SK-N-SH (cell line): ENCODE data around the gene POU6F2. TPM values are rescaled to one million over a fixed set of nuclear protein-coding genes. Genes with fewer than 3 reads are reported as not detected.

Experiments
- CTCF ChIA-PET: fragments of 300-600, 350-600 bp; formaldehyde crosslinking; extraction: SDS; loops from one replicate; lab custom pipeline; 2021; lab: Yijun Ruan, JAX
- POLR2A ChIA-PET: fragments of 350-600 bp; sonication (Branson Sonifier 250); formaldehyde crosslinking; extraction: SDS; loops from one replicate; lab custom pipeline; 2020; ENCODE audit warnings: antibody characterized with exemption, inconsistent platforms; lab: Yijun Ruan, JAX
- DNase-seq: peaks from one replicate; pipeline ENCODE4 v3.0.0; 2012
- H2AFZ ChIP-seq: fragments of 200-600 bp; sonication (generic); 2 replicates; pipeline ENCODE4 v1.8.1; 2016; ENCODE audit warnings: antibody characterized with exemption, mild to moderate bottlenecking, low read depth
- H3F3A ChIP-seq: fragments of 200-600 bp; sonication (generic); replicated peaks from 2 replicates; pipeline ENCODE3; 2016; ENCODE audit warnings: antibody characterized with exemption, mild to moderate bottlenecking; ENCODE audit not compliant: insufficient read depth
- H3K27ac ChIP-seq, 2 experiments: fragments of 200-500 bp in 1 of 2; fragments of 200-600 bp in 1 of 2; sonication (Bioruptor generic) in 1 of 2; sonication (generic), shearing (Covaris generic) in 1 of 2; 2 replicates each; pipeline versions ENCODE4 v1.5.1 to v1.6.1; 2014 to 2016; ENCODE audit warnings: low read depth in 2 of 2, inconsistent platforms in 1 of 2, low read length in 1 of 2, mild to moderate bottlenecking in 1 of 2, mixed read lengths in 1 of 2
- H3K27me3 ChIP-seq: fragments of 200-600 bp; sonication (generic), shearing (Covaris generic); 2 replicates; pipeline ENCODE4 v1.6.1; 2016; ENCODE audit warnings: mixed run types; ENCODE audit not compliant: insufficient read depth
- H3K36me3 ChIP-seq, 2 experiments: fragments of 200-500 bp in 1 of 2; fragments of 200-600 bp in 1 of 2; sonication (Bioruptor generic) in 1 of 2; sonication (generic) in 1 of 2; replicated peaks in 1 of 2; 2 replicates each; pipeline versions ENCODE3 to v1.5.1; 2014 to 2016; ENCODE audit warnings: low read length in 1 of 2, mild to moderate bottlenecking in 1 of 2; ENCODE audit not compliant: insufficient read depth in 2 of 2, control insufficient read depth in 1 of 2
- H3K4me1 ChIP-seq, 2 experiments: fragments of 200-500 bp in 1 of 2; fragments of 200-600 bp in 1 of 2; sonication (Bioruptor generic) in 1 of 2; sonication (generic), shearing (Covaris generic) in 1 of 2; 2 replicates each; pipeline versions ENCODE4 v1.5.1 to v1.6.1; 2014 to 2016; ENCODE audit warnings: low read depth in 1 of 2, low read length in 1 of 2, mixed run types in 1 of 2; ENCODE audit not compliant: insufficient read depth in 2 of 2, control insufficient read depth in 1 of 2
- H3K4me2 ChIP-seq: fragments of 200-600 bp; sonication (generic), shearing (Covaris generic); 2 replicates; pipeline ENCODE4 v1.6.1; 2017; ENCODE audit warnings: mixed run types
- H3K4me3 ChIP-seq, 2 experiments: fragments of 200-500 bp in 1 of 2; fragments of 200-600 bp in 1 of 2; sonication (Bioruptor generic) in 1 of 2; sonication (generic), shearing (Covaris generic) in 1 of 2; 2 replicates each; pipeline versions ENCODE4 v1.5.1 to v1.8.1; 2014 to 2016; ENCODE audit warnings: low read depth in 2 of 2, inconsistent platforms in 1 of 2, low read length in 1 of 2, mild to moderate bottlenecking in 1 of 2, mixed read lengths in 1 of 2, moderate library complexity in 1 of 2
- H3K79me2 ChIP-seq: fragments of 200-600 bp; sonication (generic); 2 replicates; pipeline ENCODE4 v1.8.1; 2017; ENCODE audit warnings: mild to moderate bottlenecking; ENCODE audit not compliant: insufficient read depth
- H3K9ac ChIP-seq: fragments of 200-600 bp; sonication (generic); 2 replicates; pipeline ENCODE4 v1.6.1; 2017; ENCODE audit warnings: mixed run types
- H3K9me2 ChIP-seq: fragments of 200-600 bp; sonication (generic); 2 replicates; pipeline ENCODE4 v1.6.1; 2017; ENCODE audit warnings: mixed run types
- H3K9me3 ChIP-seq: fragments of 200-600 bp; sonication (generic); 2 replicates; pipeline ENCODE4 v1.6.1; 2017; ENCODE audit warnings: mixed run types, mild to moderate bottlenecking, moderate library complexity
- H4K20me1 ChIP-seq: fragments of 200-600 bp; sonication (generic); 2 replicates; pipeline ENCODE4 v1.6.1; 2017; ENCODE audit warnings: mild to moderate bottlenecking, mixed run types; ENCODE audit not compliant: insufficient read depth
- CHD2 ChIP-seq: fragments of 150-350 bp; IDR thresholded peaks from 2 replicates; pipeline ENCODE4 v1.6.1; 2018; ENCODE audit warnings: low read length; ENCODE audit not compliant: partially characterized antibody
- EP300 ChIP-seq, 2 experiments: IDR thresholded peaks; 2 replicates each; pipeline versions ENCODE4 v1.4.0 to v1.6.1; 2012; ENCODE audit warnings: borderline replicate concordance in 1 of 2, low read depth in 1 of 2, low read length in 1 of 2
- FOSL2 ChIP-seq: IDR thresholded peaks from 2 replicates; pipeline ENCODE4 v1.4.0; 2012; ENCODE audit warnings: low read depth, mild to moderate bottlenecking, moderate library complexity, borderline replicate concordance
- FOXM1 ChIP-seq: IDR thresholded peaks from 2 replicates; pipeline ENCODE4 v1.4.0; 2012; ENCODE audit warnings: low read depth, mild to moderate bottlenecking
- JUND ChIP-seq: IDR thresholded peaks from 2 replicates; pipeline ENCODE4 v1.4.0; 2012
- MAX ChIP-seq: IDR thresholded peaks from 2 replicates; pipeline ENCODE4 v1.4.0; 2012; ENCODE audit warnings: low read depth
- MEF2A ChIP-seq: IDR thresholded peaks from 2 replicates; pipeline ENCODE4 v1.4.0; 2012; ENCODE audit warnings: low read depth, borderline replicate concordance
- NFIC ChIP-seq: IDR thresholded peaks from 2 replicates; pipeline ENCODE4 v1.4.0; 2012; ENCODE audit warnings: borderline replicate concordance
- RFX5 ChIP-seq: IDR thresholded peaks from 2 replicates; pipeline ENCODE4 v1.6.1; 2012; ENCODE audit warnings: mild to moderate bottlenecking, improper control_type of control experiment, low read length
- RXRA ChIP-seq: IDR thresholded peaks from 2 replicates; pipeline ENCODE4 v1.4.0; 2012; ENCODE audit warnings: low read depth, mild to moderate bottlenecking, borderline replicate concordance
- SIN3A ChIP-seq: IDR thresholded peaks from 2 replicates; pipeline ENCODE4 v1.6.1; 2012; ENCODE audit warnings: low read depth, mild to moderate bottlenecking, low read length, moderate library complexity, borderline replicate concordance
- TCF12 ChIP-seq: IDR thresholded peaks from 2 replicates; pipeline ENCODE4 v1.4.0; 2012
- WGBS: methylation state at CpG from one replicate; pipeline ENCODE4 v1.1.6; 2017; ENCODE audit warnings: low lambda C conversion rate; 5-methylcytosine and 5-hydroxymethylcytosine counted together
- polyA plus RNA-seq, 3 experiments: library from polyadenylated mRNA; depleted of rRNA; stranded (reverse); fragments of >200 nt; gene quantifications; 2 replicates each; pipeline ENCODE4 v1.2.3, GENCODE V29; 2012
- TF ChIP-seq, protein P1 (sequence below): fragments of 150-350 bp; IDR thresholded peaks from 2 replicates; pipeline ENCODE4 v1.6.1; 2016; ENCODE audit warnings: mild to moderate bottlenecking, low read depth, low read length
- TF ChIP-seq, protein P2 (sequence below): fragments of 150-350 bp; IDR thresholded peaks from 2 replicates; pipeline ENCODE4 v1.6.1; 2017; ENCODE audit warnings: antibody characterized with exemption, low read length, low read depth, borderline replicate concordance
- TF ChIP-seq, protein P3 (sequence below): IDR thresholded peaks from 2 replicates; pipeline ENCODE4; 2012
- TF ChIP-seq, protein P4 (sequence below): IDR thresholded peaks from 2 replicates; pipeline ENCODE4 v1.6.1; 2012; ENCODE audit warnings: mild to moderate bottlenecking, low read depth, low read length, moderate library complexity
- TF ChIP-seq, protein P5 (sequence below): IDR thresholded peaks from 2 replicates; pipeline ENCODE4 v1.4.0; 2012; ENCODE audit warnings: low read depth, borderline replicate concordance
- TF ChIP-seq, protein P6 (sequence below): fragments of 200-600 bp; sonication (generic); IDR thresholded peaks from 2 replicates; pipeline ENCODE4 v1.6.1; 2017; ENCODE audit warnings: antibody characterized with exemption, mild to moderate bottlenecking, moderate library complexity

POU6F2 gene
- polyA plus RNA-seq, 1 of the 3 experiments (the other 2 are of a cell fraction), result under 0.01 TPM

GRCh38 chr7:39071116-39071515 lies 93.4 kb downstream of the POU6F2 start:
- no peak overlapping the region for H2AFZ ChIP-seq
- no peaks in the 10 kb centered on the region for H3K36me3 ChIP-seq
- no peaks in the 10 kb centered on the region for H3K4me1 ChIP-seq
- no peaks in the 10 kb centered on the region for H4K20me1 ChIP-seq
- H3K9me2 ChIP-seq, result no peaks in the 10 kb centered on the region; the same call in 1 of the 2 replicates
- WGBS, result 36% methylated on average over 5 of the region's 5 CpGs
- no peak overlapping the region for H3K4me2 ChIP-seq
- no peak overlapping the region for H3K4me3 ChIP-seq
- ChIA-PET CTCF (no interaction called here), POLR2A (no interaction called here)
- H3K9me3 ChIP-seq, result no peaks in the 10 kb centered on the region
- TF ChIP-seq TCF12 (no peak), SIN3A (no peak), FOXM1 (no peak), EP300 (IDR thresholded peaks at IDR 0.05; ENCODE audit: borderline replicate concordance in 1 of 2, low read depth in 1 of 2, low read length in 1 of 2) (no peak), JUND (no peak), CHD2 (no peak), FOSL2 (no peak), NFIC (no peak), MAX (no peak), RXRA (no peak), RFX5 (no peak), MEF2A (no peak)
- TF ChIP-seq, protein P1, sequence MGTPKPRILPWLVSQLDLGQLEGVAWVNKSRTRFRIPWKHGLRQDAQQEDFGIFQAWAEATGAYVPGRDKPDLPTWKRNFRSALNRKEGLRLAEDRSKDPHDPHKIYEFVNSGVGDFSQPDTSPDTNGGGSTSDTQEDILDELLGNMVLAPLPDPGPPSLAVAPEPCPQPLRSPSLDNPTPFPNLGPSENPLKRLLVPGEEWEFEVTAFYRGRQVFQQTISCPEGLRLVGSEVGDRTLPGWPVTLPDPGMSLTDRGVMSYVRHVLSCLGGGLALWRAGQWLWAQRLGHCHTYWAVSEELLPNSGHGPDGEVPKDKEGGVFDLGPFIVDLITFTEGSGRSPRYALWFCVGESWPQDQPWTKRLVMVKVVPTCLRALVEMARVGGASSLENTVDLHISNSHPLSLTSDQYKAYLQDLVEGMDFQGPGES, result no peak
- TF ChIP-seq, protein P2, sequence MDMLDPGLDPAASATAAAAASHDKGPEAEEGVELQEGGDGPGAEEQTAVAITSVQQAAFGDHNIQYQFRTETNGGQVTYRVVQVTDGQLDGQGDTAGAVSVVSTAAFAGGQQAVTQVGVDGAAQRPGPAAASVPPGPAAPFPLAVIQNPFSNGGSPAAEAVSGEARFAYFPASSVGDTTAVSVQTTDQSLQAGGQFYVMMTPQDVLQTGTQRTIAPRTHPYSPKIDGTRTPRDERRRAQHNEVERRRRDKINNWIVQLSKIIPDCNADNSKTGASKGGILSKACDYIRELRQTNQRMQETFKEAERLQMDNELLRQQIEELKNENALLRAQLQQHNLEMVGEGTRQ, result no peak
- TF ChIP-seq, protein P3, sequence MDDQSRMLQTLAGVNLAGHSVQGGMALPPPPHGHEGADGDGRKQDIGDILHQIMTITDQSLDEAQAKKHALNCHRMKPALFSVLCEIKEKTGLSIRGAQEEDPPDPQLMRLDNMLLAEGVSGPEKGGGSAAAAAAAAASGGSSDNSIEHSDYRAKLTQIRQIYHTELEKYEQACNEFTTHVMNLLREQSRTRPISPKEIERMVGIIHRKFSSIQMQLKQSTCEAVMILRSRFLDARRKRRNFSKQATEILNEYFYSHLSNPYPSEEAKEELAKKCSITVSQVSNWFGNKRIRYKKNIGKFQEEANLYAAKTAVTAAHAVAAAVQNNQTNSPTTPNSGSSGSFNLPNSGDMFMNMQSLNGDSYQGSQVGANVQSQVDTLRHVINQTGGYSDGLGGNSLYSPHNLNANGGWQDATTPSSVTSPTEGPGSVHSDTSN, result no peak
- TF ChIP-seq, protein P4, sequence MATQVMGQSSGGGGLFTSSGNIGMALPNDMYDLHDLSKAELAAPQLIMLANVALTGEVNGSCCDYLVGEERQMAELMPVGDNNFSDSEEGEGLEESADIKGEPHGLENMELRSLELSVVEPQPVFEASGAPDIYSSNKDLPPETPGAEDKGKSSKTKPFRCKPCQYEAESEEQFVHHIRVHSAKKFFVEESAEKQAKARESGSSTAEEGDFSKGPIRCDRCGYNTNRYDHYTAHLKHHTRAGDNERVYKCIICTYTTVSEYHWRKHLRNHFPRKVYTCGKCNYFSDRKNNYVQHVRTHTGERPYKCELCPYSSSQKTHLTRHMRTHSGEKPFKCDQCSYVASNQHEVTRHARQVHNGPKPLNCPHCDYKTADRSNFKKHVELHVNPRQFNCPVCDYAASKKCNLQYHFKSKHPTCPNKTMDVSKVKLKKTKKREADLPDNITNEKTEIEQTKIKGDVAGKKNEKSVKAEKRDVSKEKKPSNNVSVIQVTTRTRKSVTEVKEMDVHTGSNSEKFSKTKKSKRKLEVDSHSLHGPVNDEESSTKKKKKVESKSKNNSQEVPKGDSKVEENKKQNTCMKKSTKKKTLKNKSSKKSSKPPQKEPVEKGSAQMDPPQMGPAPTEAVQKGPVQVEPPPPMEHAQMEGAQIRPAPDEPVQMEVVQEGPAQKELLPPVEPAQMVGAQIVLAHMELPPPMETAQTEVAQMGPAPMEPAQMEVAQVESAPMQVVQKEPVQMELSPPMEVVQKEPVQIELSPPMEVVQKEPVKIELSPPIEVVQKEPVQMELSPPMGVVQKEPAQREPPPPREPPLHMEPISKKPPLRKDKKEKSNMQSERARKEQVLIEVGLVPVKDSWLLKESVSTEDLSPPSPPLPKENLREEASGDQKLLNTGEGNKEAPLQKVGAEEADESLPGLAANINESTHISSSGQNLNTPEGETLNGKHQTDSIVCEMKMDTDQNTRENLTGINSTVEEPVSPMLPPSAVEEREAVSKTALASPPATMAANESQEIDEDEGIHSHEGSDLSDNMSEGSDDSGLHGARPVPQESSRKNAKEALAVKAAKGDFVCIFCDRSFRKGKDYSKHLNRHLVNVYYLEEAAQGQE, result no peak
- TF ChIP-seq, protein P5, sequence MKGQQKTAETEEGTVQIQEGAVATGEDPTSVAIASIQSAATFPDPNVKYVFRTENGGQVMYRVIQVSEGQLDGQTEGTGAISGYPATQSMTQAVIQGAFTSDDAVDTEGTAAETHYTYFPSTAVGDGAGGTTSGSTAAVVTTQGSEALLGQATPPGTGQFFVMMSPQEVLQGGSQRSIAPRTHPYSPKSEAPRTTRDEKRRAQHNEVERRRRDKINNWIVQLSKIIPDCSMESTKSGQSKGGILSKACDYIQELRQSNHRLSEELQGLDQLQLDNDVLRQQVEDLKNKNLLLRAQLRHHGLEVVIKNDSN, result no peak
- TF ChIP-seq, protein P6, sequence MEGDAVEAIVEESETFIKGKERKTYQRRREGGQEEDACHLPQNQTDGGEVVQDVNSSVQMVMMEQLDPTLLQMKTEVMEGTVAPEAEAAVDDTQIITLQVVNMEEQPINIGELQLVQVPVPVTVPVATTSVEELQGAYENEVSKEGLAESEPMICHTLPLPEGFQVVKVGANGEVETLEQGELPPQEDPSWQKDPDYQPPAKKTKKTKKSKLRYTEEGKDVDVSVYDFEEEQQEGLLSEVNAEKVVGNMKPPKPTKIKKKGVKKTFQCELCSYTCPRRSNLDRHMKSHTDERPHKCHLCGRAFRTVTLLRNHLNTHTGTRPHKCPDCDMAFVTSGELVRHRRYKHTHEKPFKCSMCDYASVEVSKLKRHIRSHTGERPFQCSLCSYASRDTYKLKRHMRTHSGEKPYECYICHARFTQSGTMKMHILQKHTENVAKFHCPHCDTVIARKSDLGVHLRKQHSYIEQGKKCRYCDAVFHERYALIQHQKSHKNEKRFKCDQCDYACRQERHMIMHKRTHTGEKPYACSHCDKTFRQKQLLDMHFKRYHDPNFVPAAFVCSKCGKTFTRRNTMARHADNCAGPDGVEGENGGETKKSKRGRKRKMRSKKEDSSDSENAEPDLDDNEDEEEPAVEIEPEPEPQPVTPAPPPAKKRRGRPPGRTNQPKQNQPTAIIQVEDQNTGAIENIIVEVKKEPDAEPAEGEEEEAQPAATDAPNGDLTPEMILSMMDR, result no peak
- H3K79me2 ChIP-seq, result no peaks in the 10 kb centered on the region
- H3K27ac ChIP-seq, result no peak overlapping the region
- DNase-seq, result no peak
- peaks cover 6% of the 10 kb centered on the region for H3K27me3 ChIP-seq
- no peak overlapping the region for H3K9ac ChIP-seq
- H3F3A ChIP-seq, result no peaks in the 10 kb centered on the region
